GM19238 (cell line): ENCODE results near the gene OGFR.

Source experiments
- DNase-seq: peaks from one replicate; pipeline ENCODE4 v3.0.0; 2011; ENCODE audit warnings: low spot score; ENCODE audit not compliant: insufficient read length

OGFR gene

GRCh38 chr20:62824476-62825332 is 20.1 kb downstream of the OGFR start:
- DNase-seq = peak; percentile 84

- no peak for DNase-seq
Measured at GRCh38 chr20:62825333-62825985, 20.8 kb downstream of the OGFR start.

GRCh38 chr20:62825986-62826645 is 21.5 kb downstream of the OGFR start:
- DNase-seq = no peak

- no peak for DNase-seq
Measured at GRCh38 chr20:62826646-62827310, 22.1 kb downstream of the OGFR start.

- DNase-seq = no peak
Measured at GRCh38 chr20:62827311-62828038, 22.8 kb downstream of the OGFR start.

- DNase-seq = no peak
Measured at GRCh38 chr20:62828051-62828450, 23.4 kb downstream of the OGFR start.

GRCh38 chr20:62828511-62829230 is 24.0 kb downstream of the OGFR start:
- DNase-seq = no peak

- DNase-seq = no peak
Measured at GRCh38 chr20:62829231-62830230, 24.9 kb downstream of the OGFR start.

- DNase-seq = no peak
Measured at GRCh38 chr20:62830251-62830650, 25.6 kb downstream of the OGFR start.

GRCh38 chr20:62830821-62831220 is 26.2 kb downstream of the OGFR start:
- no peak for DNase-seq

GRCh38 chr20:62831361-62831788 is 26.7 kb downstream of the OGFR start:
- no peak for DNase-seq

GRCh38 chr20:62831854-62832211 is 27.2 kb downstream of the OGFR start:
- DNase-seq = no peak

GRCh38 chr20:62832212-62832922 is 27.7 kb downstream of the OGFR start:
- DNase-seq = no peak

- DNase-seq = no peak
Measured at GRCh38 chr20:62832951-62833391, 28.3 kb downstream of the OGFR start.

GRCh38 chr20:62834967-62835730 is 30.5 kb downstream of the OGFR start:
- no peak for DNase-seq

GRCh38 chr20:62835931-62836861 is 31.6 kb downstream of the OGFR start:
- DNase-seq = no peak
